Left lung (tissue), 10 donors: ENCODE data around the gene STAMBPL1. TPM values are rescaled to one million over a fixed set of nuclear protein-coding genes. Genes with fewer than 3 reads are reported as not detected.

Source experiments
- ATAC-seq: fragments of 200-7000 bp; cut with Tn5 transposase; one replicate; pipeline ENCODE4 v1.9.1; 2020; ENCODE audit warnings: moderate library complexity
- DNase-seq, 4 donors: peaks; one replicate each; pipeline ENCODE4 v3.0.0-alpha.2; 2013 to 2020
- H3K27ac ChIP-seq, 2 donors: fragments of 200-600 bp; sonication (generic) in 1 of 2; one replicate each; pipeline versions ENCODE4 v1.5.0 to v1.8.0; 2020 to 2021
- H3K27me3 ChIP-seq, 2 donors: fragments of 200-600 bp; sonication (generic) in 1 of 2; one replicate each; pipeline versions ENCODE4 v1.5.0 to v1.8.0; 2020 to 2021
- H3K36me3 ChIP-seq, 2 donors: fragments of 200-600 bp; sonication (generic) in 1 of 2; one replicate each; pipeline versions ENCODE4 v1.5.0 to v1.8.0; 2020 to 2021
- H3K4me1 ChIP-seq, 2 donors: fragments of 200-600 bp; one replicate each; pipeline ENCODE4 v1.8.0; 2021
- H3K4me3 ChIP-seq, 2 donors: fragments of 200-600 bp; sonication (generic) in 1 of 2; one replicate each; pipeline versions ENCODE4 v1.5.0 to v1.8.0; 2020 to 2021; ENCODE audit warnings: mild to moderate bottlenecking in 1 of 2
- H3K9me3 ChIP-seq, 2 donors: fragments of 200-600 bp; sonication (generic) in 1 of 2; one replicate each; pipeline versions ENCODE4 v1.5.0 to v1.8.0; 2020 to 2021
- intact Hi-C, 2 donors: fragments of 100-400 bp; cut with DNase I; formaldehyde crosslinking; loops; one replicate each; pipeline versions ENCODE4 v1.11.2 to v1.14.2; 2022
- polyA plus RNA-seq, 6 donors: library from polyadenylated mRNA; unstranded; fragments of 120-200 nt; gene quantifications; one replicate each; pipeline ENCODE4 v1.2.1, GENCODE V29; 2013; ENCODE audit not compliant: insufficient read length in 6 of 6
- total RNA-seq, 2 donors: library from RNA; stranded (reverse); fragmentation: NEBNext Ultra II Directional; extraction: Animal tissue kit (Norgen Biotek cat#: 25700); gene quantifications; one replicate each; pipeline ENCODE4 v1.2.1, GENCODE V29; 2021
- TF ChIP-seq, protein P1 (sequence below), 2 donors: fragments of 200-600 bp; sonication (generic) in 1 of 2; IDR thresholded peaks; one replicate each; pipeline versions ENCODE4 v1.5.0 to v1.8.0; 2021; ENCODE audit warnings: antibody characterized with exemption in 2 of 2
- donor health status: DM: no; HTN: yes; CAD: no.
- donor health status: DM: no; HTN: no; CAD: no.

Gene STAMBPL1
- total and polyA plus RNA-seq, 8 donors: 7.5 to 13.4 (median 11.4) TPM

DNA sequence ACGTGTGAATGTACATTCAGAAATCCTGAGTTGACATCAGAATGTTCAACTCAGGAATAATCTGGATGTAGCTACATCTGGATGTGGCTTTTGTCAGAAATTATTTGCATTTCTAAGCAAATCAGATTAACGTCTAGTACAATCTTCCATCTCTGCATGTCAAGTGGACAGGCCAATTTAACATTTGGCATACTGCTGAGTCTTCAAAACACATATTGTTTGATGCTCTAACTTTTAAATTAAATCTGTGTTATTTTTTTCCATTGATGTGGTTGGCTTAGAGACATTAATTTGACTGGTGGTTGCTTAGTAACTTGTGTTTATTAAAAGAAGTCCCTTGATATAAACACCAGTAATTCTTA, 3.4 kb downstream of the STAMBPL1 start:
- ATAC-seq: no peak
- Histone ChIP-seq H3K27me3 (no peaks in the 10 kb centered on the region), H3K36me3 (no peaks in the 10 kb centered on the region), H3K4me1 (peaks cover 11 to 51% of the 10 kb centered on the region in 2 donors), H3K27ac (peak overlapping the region in 1 of 2 donors; percentile 94), H3K9me3 (no peaks in the 10 kb centered on the region), H3K4me3 (no peak overlapping the region)
- DNase-seq: no peak
- TF ChIP-seq, protein P1, sequence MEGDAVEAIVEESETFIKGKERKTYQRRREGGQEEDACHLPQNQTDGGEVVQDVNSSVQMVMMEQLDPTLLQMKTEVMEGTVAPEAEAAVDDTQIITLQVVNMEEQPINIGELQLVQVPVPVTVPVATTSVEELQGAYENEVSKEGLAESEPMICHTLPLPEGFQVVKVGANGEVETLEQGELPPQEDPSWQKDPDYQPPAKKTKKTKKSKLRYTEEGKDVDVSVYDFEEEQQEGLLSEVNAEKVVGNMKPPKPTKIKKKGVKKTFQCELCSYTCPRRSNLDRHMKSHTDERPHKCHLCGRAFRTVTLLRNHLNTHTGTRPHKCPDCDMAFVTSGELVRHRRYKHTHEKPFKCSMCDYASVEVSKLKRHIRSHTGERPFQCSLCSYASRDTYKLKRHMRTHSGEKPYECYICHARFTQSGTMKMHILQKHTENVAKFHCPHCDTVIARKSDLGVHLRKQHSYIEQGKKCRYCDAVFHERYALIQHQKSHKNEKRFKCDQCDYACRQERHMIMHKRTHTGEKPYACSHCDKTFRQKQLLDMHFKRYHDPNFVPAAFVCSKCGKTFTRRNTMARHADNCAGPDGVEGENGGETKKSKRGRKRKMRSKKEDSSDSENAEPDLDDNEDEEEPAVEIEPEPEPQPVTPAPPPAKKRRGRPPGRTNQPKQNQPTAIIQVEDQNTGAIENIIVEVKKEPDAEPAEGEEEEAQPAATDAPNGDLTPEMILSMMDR (IDR thresholded peaks at IDR 0.05): no peak
- intact Hi-C loops: no loop called here

- no peak for ATAC-seq
- TF ChIP-seq, protein P1 (IDR thresholded peaks at IDR 0.05): no peak
- Histone ChIP-seq H3K27ac (no peak overlapping the region), H3K4me1 (peaks cover 11 to 46% of the 10 kb centered on the region in 2 donors), H3K9me3 (no peaks in the 10 kb centered on the region), H3K27me3 (no peaks in the 10 kb centered on the region), H3K36me3 (no peaks in the 10 kb centered on the region), H3K4me3 (no peak overlapping the region)
- intact Hi-C loops: no loop called here
- DNase-seq: no peak
Observed at GRCh38 chr10:88886557-88886956, 6.5 kb downstream of the STAMBPL1 start.

GRCh38 chr10:88888810-88889445, 8.9 kb downstream of the STAMBPL1 start:
- TF ChIP-seq, protein P1 (IDR thresholded peaks at IDR 0.05): no peak
- intact Hi-C loops: no loop called here
- DNase-seq: no peak
- H3K27ac ChIP-seq: no peak overlapping the region
- peaks cover 5 to 34% of the 10 kb centered on the region in 2 donors for H3K4me1 ChIP-seq
- H3K27me3 ChIP-seq: no peaks in the 10 kb centered on the region
- no peak overlapping the region for H3K4me3 ChIP-seq
- no peak for ATAC-seq
- no peaks in the 10 kb centered on the region for H3K9me3 ChIP-seq
- no peaks in the 10 kb centered on the region for H3K36me3 ChIP-seq

- intact Hi-C loops: no loop called here
Observed at GRCh38 chr10:88889559-88890337, 9.7 kb downstream of the STAMBPL1 start.

More at GRCh38 chr10:88889559-88890337, 9.7 kb downstream of the STAMBPL1 start:
- Histone ChIP-seq H3K27me3 (no peaks in the 10 kb centered on the region), H3K27ac (no peak overlapping the region), H3K36me3 (no peaks in the 10 kb centered on the region), H3K9me3 (no peaks in the 10 kb centered on the region), H3K4me3 (no peak overlapping the region), H3K4me1 (peaks cover 0 to 31% of the 10 kb centered on the region in 2 donors)
- no peak for DNase-seq
- TF ChIP-seq, protein P1 (IDR thresholded peaks at IDR 0.05): no peak
- no peak for ATAC-seq
